ENCODE measurements around the gene CAPNS1.
"Not testable (repeated sequence)": the region's sequence is repeated elsewhere in the genome, so short reads cannot be mapped to it uniquely, and the experiment has no call there.

The CAPNS1 gene

DNA sequence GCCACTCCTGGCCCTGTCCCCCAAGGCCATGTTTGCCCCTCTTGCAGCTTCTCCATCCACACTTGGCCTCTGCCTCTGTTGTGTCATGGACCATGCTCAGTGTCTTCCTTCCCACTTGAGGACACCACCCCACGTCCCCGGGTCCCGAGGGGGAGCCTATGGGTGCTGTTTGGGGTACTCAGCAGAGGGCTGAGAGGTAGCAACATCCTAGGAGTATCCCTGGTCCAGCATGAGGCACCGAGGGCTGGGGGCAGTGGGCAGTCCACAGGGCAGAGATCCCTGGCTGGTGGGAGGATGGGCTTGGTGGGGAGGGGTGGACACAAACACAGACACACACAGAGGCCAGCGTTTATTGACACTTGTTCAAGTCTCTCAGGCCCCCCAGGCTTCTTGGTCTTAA is 10.7 kb downstream of the CAPNS1 start:
- DNase-seq (ENCODE audit: low read depth in 2 of 2), result no peak

DNA sequence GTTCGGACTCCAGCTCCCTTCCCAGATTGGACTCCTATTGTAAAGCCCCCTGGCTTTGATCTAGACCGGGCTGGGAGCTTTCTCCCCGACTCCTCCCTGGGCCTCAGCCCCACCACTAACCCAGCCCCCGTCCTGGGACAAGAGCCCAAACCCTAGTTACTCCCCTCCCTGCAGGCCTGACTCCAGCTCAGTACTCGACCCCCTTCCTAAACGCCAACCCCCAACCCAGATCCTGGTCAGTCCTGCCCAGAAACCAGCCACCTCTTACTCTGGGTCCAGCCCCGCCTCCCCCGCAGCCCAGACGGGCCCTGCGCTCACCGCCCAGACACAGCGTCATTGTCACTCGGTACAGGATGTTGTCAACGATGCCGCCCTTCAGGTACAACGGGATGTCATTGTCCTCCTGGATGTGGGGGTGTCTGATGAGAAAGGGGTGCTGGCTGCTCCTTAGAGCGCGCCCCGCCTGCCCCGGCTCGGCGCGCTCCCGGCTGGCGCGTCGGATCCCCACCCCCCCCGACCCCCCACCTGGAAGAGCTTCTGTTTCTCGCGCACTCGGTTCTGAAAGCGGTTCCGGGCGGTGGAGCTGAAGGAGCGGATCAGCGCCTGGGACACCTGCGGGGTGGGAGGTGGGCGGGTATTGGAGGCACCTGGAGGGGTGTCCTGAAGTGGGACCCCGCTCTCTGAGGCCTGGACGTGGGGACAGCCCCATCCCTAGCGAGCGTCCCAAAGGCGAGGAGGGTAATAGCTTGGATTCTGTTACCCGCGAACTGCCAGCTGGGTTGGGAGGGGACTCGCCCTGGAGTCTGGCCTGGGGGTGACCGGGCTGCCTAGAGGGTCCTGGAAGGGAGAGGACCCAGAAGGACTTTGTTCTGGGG is 11.5 kb downstream of the CAPNS1 start:
- no peak for DNase-seq (ENCODE audit: low read depth in 2 of 2)

DNA sequence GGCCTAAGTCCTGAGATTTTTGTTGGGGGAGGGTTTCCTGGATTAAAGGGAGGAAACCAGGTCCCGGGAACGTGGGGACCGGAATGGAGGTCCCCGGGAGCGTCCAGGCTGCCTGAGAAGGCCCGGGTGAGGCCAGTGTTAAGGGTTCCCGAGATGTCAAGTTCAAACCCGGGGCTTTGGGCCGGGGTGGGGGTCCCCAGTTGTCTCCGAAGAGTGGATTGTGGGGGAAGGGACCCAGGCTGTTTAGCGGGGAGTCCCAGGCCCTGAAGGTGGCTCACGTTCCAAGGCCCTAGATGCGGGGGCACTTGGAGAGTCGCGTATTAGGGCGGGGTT is 12.1 kb downstream of the CAPNS1 start:
- no peak for DNase-seq (ENCODE audit: low read depth in 2 of 2)

DNA sequence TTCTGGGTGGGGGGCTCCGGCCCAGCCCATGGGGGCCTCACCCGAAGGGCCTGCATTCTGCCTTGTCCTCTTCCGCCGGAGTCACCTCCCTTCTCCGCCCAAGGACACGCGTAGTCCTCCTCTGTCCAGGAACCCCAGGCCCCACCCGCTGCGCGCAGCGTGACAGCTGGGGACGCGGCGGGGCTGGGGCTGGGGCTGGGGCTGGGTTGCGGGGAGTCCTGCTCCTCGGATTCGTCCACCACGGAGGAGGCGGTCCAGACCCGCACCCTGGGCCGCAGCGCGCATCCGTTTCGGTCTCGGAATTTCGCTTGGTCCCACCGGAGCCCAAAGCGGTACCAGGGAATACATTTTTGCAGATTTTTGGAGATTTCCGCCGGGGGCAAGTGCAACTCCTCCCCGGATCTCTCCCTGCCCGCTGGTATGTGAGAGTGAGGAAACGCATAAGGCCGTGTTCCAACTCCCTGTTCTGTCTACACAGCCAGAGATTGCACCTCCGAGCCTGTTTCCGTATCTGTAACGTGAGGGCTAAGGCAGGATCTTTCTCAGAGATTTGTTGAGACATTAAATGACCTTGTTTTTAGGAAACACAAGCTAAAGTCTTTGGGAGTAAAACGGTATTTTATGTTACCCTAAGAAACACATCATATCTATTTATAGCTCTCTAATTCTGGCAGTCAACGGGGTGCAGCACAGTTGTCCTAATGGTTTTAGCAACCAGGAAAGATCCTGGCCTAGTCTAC is 12.7 kb downstream of the CAPNS1 start, which contains the start of gene COX7A1:
Gene COX7A1 (minus strand): TSS at position 96 of the 740 bp plus-strand sequence. CDS start 40 bp downstream, at position 56.
- DNase-seq (ENCODE audit: low read depth in 2 of 2), result no peak

DNA sequence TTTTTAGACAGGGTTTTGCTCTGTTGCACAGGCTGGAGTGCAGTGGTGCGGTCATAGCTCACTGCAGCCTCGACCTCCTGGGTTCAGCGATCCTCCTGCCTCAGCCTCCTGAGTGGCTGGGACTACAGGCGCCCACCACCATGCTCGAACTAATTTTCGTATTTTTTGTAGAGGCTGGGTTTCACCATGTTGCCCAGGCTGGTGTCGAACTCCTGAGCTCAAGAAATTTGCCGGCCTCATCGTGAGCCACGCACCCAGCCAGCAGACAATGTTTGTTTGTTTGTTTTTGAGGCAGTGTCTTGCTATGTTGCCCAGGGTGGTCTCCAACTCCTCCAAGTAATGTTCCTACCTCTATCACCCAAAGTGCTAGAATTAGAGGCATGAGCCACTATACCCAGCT is 13.3 kb downstream of the CAPNS1 start:
- DNase-seq (ENCODE audit: low read depth in 2 of 2), result no peak

DNA sequence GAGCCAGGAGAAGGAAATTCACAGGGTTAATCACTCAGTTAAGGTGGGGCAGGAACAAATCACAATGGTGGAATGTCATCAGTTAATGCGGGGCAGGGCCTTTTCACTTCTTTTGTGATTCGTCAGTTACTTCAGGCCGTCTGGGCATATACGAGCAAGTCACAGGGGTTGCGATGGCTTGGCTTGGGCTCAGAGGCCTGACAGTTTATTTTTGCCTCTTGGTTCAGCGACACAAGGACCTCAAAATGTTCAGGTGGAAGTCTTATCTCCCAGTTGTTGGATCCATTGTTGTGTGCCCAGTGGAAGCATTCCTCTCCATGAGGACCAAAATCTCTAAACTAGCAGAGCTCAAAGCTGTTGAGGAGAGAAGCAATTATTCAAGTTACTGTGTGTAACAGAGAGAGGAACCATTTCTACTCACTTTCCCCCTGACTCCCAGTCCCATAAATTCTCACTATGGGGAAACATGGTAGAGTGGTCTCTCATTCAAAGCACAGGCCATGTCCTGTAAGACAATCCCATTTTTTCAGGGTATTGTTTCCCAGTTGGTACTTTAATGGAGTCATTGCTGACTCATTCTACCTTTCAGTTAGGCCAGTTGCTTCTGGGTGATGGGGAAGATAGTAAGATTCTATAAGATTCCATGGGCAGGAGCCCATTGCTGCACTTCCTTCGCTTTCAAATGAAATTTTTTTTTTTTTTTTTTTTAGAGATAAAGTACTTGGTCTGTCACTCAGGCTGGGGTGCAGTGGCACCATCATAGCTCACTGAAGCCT is 21.1 kb downstream of the CAPNS1 start:
- no peak for DNase-seq (ENCODE audit: low read depth in 2 of 2)

DNA sequence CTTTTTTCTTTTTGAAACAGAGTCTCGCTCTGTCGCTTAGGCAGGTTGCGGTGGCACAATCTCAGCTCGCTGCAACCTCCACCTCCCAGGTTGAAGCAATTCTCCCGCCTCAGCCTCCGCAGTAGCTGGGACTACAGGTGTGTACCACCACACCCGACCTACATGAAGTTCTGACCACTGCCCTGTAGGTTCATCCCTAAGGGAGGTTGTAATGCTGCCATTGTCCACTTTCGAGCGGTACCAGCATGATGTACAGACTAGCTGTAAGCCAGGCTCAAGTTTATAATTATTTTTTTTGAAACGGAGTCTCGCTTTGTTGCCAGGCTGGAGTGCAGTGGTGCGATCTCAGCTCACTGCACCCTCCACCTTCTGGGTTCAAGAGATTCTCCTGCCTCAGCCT is 23.9 kb downstream of the CAPNS1 start:
- no peak for DNase-seq (ENCODE audit: low read depth in 2 of 2)

DNA sequence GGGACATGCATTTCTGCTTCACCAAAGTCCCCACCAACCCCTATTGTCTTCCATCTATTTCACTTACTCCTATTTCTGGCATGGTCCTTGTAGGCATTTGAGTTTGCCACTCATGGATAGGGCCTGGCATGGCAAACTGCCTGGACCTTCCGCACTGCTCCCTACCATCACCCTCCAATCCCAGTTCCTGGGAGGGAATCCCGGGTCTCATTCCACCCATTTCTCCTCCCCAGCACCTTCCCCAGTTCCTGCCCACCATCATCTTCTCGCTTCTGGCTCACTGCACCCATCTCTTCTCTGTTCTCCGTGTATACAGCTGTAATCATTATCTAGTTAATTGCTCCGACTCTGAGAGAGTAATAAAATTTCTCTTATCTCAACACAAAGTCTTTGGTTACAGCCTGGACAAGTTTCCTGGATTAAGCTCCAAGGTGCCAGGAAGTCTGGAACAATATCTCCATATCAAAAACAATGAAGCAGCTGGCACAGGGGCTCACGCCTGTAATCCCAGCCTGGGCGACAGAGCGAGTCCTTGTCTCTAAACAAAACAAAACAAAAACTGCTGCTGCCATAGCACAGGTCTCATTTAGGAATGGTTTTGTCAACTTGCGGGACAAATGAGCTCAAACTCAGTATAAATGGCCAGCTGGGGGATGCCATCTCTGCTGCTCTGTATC is 29.4 kb downstream of the CAPNS1 start:
- DNase-seq (ENCODE audit: low read depth in 2 of 2), result no peak

DNA sequence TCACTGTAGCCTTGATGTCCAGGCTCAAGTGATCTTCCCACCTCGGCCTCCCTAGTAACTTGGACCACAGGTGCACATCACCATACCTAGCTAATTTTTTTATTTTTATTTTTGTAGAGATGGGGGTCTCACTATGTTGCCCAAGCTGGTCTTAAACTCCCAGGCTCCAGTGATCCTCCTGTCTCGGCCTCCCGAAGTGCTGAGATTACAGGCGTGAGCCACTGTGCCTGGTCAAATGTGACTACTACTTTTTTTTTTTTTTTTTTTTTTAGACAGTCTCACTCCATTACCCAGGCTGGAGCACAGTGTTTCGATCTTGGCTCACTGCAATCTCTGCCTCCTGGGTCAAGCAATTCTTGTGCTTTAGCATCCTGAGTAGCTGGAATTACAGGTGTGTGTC is 33.0 kb downstream of the CAPNS1 start:
- DNase-seq (ENCODE audit: low read depth in 2 of 2), result no peak

DNA sequence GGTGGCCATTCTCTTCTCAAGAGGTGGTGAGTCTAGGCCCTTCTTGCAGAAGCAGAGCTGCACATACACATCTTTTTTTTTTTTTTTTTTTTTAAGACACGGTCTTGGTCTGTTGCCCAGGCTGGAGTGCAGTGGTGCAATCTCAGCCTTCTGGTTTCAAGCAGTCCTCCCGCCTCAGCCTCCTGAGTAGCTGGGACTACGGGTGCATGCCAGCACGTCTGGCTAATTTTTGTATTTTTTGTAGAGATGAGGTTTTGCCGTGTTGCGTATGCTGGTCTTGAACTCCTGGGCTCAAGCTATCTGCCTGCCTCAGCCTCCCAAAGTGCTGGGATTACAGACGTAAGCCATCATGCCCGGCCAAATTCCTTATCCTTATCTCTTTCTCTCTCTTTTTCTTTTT is 34.0 kb downstream of the CAPNS1 start:
- DNase-seq (ENCODE audit: low read depth in 2 of 2), result not testable (repeated sequence)

DNA sequence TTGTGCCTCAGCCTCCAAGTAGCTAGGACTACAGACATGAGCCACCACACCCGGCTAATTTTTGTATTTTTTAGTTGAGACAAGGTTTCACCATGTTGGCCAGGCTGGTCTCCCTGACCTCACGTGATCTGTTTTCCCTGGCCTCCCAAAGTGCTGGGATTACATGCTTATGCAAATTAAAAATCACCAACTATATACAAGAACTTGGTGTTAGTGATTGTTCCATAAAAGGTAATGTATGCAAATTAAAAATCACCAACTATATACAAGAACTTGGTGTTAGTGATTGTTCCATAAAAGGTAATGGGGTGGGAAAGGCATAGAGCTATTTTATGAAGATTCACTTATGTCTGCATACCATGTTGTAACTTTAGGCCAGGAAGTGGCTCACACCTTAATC is 39.2 kb downstream of the CAPNS1 start:
- DNase-seq (ENCODE audit: low read depth in 2 of 2), result not testable (repeated sequence)

DNA sequence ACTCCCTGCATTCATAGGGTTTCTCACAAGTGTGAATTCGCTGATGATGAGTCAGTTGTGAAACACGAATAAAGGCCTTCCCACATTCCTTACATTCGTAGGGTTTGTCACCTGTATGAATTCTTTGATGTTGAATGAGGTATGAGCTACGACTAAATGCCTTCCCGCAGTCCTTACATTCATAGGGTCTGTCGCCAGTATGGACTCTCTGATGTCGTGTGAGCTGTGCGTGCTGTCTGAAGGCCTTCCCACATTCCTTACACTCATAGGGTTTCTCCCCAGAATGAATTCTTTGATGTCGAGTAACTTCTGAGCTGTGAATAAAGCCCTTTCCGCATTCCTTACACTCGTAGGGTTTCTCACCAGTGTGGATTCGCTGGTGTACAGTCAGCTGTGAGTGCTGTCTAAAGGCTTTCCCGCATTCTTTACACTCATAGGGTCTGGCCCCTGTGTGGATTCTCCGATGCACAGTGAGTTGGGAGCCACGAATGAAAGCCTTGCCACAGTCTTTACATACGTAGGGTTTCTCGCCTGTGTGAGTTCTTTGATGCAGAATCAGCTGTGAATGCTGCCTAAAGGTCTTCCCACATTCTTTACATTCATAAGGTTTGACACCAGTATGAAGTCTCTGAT is 42.9 kb downstream of the CAPNS1 start:
- DNase-seq (ENCODE audit: low read depth in 2 of 2), result no peak

DNA sequence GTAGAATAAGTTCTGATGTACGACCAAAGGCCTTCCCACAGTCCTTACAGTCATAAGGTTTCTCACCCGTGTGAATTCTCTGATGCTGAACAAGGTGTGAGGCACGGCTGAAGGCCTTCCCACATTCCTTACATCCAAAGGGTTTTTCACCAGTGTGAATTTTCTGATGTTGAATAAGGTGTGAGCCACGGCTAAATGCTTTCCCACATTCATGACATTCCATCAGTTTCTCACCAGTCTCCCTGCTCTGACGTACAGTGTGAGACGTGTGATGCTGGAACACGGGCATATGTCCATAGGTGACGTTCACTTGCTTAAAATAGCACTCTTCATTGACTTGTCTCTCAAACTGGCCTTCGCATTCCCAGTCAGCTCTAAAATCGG is 43.4 kb downstream of the CAPNS1 start:
- DNase-seq (ENCODE audit: low read depth in 2 of 2), result no peak

DNA sequence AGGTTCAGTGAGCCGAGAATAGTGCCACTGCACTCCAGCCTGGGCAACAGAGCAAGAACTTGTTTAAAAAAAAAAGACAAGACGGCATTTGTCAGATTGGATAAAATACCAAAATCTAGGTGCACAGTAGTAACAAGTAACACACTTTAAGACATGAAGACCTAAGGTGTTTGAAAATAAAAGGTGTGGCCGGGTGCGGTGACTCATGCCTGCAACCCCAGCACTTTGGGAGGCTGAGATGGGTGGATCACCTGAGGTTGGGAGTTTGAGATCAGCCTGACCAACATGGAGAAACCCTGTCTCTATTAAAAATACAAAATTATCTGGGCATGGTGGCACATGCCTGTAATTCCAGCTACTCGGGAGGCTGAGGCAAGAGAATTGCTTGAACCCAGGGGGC is 46.9 kb downstream of the CAPNS1 start:
- not testable (repeated sequence) for DNase-seq (ENCODE audit: low read depth in 2 of 2)

DNA sequence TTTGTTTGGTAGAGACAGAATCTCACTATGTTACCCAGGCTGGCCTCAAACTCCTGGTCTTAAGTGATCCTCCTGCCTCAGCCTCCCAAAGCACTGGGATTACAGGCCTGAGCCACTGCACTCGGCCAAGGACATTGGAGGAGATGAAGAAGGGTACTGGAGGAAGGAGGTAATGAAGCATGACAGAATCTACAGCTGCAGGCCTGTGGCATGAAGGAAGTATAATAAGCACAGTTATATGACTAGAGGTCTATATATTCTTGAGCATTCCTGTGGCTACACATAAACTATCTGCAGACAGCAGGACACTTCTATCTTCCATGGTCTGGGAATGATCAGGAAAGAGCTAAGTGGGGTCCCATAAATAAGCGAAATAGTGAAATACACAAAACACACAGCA is 56.4 kb downstream of the CAPNS1 start:
- no peak for DNase-seq (ENCODE audit: low read depth in 2 of 2)

DNA sequence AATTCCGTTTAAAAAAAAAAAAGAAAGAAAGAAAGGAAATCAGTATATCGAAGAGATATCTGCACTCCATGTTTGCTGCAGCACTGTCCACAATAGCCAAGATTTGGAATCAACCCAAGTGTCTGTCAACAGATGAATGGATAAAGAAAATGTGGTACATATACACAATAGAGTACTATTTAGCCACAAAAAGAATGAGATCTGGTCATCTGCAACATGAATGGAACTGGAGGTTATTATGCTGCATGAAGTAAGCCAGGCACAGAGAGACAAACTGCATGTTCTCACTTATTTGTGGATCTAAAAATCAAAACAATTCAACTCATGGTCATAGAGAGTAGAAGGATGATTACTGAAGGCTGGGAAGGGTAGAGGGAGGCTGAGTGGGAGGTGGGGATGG is 58.3 kb downstream of the CAPNS1 start:
- DNase-seq (ENCODE audit: low read depth in 2 of 2), result no peak
